Fibroblast of skin of scalp (primary cell): ENCODE results near the gene GARNL3.
A peak's percentile ranks its signal among the peaks of the same experiment; 100 is the strongest.

ENCODE experiments used
- DNase-seq: peaks from one replicate; pipeline ENCODE4 v3.0.0-alpha.2; 2013

The GARNL3 gene

DNA sequence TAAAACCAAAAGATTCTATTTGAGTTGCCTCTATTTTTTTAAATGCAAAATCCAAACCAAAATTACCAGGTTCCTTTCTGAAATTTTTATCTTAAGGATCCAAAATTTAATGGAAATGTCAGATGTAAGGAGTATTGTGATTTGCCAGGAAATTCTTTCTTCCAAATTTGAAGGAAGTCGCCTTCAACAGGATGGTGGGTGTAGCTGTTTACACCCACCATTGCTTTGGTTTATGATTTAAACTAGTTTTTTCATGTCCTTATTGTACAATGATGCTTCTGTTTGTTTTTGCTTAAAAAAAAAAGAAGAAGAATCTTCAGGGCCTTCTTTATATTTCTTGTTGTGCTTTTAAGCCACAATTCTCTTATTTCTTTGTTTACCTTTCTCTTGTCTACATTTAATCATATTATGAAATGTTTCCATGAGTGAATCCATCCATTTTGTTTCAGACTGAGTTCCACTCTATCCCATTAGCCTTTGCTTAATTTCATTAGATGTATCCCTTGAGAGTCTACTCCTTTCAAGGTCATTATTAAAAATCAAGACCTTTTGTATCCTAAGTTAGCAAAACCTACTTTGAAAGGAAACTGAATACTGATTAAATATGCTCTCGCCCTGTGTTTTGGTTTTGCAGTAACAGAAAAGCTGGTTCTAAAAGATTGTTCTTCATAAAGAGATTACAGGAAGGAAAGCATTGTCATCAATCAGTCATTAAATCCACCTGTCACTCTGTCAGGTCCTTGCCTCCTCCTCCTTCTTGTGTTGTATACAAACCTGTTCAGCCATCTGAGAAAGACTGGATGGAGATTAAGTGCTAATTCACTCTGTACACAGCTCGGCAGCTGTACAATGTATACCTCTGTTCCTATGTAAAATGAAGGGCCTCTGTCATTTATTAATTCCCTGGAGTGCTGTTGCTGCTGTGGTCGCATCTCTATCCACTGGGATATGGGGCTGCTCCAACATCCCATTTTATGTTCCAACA, 86.9 kb downstream of the GARNL3 start:
- DNase-seq = no peak

DNA sequence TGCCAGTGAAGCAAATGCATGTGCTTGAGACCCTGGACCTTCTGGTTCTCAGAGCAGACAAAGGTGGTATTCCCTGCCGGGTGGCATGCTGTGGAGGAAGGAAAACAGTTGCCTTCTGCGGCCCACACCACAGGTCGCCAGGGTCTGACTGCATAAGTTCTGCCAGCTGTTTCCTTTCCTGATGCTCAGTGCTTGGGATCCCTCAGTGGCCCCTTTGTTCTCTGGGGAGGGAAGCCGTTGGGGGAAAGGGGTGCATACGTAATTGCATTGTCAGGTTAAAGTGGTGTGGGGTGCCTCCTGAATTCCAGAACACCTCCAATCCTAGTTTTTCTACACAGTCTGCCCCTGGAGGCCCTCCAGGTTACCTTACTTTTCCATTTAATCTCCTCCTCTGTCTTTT, 89.3 kb downstream of the GARNL3 start:
- no peak for DNase-seq

DNA sequence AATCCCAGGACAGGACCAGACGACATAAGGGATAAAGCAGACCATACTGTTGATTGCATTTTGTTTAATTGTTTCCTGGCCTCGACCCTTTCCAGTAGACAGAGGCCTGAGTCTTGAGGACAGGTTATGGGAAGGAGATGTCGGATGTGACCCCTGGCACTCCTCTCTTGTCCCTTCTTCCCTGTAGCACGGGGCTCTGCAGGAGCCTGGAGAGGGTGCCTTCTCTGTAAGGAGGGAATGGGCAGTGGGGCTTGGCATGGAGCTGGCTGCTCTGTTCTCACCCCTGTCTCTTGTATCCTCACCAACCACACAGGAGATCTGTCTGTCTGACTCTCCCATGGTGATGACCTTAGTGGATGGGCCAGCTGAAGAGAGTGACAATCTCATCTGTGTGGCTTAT, 92.3 kb downstream of the GARNL3 start:
- no peak for DNase-seq

DNA sequence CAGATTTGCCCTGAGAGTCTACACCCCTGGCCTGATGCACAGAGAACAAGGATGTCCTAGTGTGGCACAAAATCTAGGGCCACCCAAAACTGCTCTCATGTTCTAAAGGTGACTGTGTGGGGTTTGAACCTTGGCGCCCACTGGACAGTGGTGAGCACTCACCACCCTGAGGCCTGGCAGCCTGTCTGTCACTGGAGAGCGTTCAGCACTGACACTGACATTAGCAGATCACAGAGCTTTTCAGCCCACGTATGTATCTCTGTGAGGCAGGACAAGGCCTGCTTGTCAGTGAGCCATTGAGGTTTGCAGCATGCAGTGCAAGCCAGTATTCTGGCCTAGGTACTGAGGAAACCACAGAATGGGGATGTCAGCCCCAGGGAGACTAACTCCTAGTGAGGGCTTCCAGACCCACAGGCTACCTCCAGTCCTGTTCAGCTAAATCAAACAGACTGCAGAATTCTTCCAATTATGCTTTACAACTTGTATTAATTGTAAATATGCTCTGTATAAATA, 93.5 kb downstream of the GARNL3 start:
- DNase-seq = no peak

DNA sequence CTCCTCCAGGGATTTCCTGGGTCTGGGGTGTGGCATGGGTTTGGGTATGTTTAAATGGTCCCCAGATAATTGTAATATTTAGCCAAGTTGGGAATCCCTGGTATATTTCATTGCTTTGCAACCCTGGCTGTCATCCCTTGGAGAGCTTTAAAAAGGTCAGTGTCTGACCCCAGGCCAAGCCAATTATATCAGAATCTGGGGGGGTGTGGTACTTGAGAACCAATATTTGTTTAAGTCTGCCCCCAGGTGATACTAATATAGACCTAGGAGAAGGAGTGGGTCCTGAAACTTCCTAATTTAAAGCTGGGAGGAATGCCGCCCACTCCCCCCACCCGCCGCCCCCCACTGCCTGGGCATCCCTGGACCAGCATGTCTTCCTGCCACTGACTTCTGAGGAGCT, 94.2 kb downstream of the GARNL3 start:
- DNase-seq = no peak

DNA sequence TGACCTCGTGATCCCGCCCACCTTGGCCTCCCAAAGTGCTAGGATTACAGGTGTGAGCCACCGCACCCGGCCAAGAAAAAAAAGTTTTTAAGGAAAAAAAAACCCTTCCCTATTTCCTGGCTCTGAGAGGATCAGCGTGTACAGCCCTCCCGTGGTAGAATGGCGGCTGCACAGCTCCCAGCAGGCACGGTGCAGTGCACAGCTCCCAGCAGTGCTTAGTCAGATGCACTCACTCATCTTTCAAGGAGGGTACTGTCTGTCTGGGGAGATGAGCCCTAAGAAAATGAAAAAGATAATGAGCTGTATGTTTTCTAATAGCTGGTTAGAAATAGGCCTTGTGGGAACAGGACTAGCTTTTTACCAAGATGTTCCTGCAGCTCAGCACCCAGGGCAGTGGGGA, 95.7 kb downstream of the GARNL3 start:
- no peak for DNase-seq

DNA sequence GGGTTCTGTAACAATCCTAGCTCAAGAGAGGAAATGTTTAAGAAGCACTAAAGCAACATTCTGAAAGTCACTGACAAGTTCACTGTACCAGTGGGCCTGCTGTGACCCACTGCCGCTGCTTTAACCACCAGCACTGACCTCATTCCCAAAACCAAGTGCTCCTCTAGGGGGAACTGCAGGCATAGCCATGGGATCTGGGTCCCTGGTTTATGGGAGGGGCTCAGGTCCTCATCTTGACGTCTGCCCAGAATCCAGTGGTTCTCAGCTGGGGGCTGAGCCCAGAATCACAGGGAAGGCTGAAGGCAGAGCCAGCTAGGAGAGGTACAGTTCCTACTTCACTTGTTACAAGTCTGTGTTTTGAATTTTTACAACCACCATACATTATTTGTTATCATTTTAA, 96.3 kb downstream of the GARNL3 start:
- peak; percentile 43 for DNase-seq

DNA sequence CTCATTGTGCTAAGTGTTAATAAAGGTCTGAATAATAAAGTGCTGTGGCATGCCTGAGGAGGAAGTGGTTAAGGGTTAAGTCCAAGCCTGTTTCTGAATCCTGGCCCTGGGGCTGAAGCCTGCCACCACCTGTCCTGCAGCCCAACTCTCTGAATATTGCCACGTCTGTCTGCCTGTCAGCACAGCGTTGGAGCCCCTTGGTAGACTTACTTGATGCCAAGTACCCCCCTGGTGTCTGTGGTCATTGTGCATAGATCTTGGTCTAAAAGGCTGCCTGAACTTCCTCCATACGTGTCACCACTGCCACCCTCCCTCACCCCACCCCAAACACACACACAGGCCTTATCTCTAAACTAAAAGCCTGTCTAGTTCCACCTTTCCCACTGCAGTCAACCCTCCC, 97.0 kb downstream of the GARNL3 start:
- no peak for DNase-seq

DNA sequence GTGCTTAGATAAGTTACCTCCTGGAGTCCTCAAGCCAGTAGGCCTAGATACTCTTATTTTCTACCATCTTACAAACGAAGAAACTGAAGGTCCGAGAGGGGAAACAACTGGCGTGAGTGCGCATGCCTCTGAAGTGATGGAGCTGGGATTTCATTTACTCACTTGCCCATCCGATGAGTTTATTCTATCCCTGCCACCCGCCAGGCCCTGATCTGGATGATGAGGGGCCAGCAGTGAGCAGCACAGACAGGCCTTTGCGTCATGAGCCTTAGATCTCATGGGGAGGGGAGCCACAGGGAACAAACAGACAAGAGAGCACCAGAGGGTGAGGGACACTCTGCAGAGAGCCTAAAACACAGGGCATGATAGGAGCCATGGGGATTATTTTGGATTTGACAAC, 98.3 kb downstream of the GARNL3 start:
- DNase-seq = no peak

DNA sequence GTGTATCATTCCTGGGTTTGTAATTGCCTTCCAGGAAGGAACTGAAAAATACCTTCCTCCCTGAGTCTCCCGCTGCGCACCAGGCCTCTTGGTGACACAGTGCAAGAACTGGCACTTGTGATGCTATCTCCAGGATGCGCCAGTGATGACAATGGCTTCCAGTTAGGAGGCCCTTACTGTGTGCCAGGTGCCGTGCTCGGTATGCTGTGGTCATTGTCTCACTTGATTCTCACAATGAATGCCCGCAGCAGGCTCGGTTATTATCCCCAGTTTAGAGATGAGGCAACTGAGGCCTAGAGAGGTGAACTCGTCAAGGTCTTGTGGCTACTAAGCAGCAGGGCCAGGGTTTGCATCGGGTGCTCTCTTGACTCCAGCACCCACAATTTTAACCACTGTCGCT, 100.9 kb downstream of the GARNL3 start:
- DNase-seq = no peak

DNA sequence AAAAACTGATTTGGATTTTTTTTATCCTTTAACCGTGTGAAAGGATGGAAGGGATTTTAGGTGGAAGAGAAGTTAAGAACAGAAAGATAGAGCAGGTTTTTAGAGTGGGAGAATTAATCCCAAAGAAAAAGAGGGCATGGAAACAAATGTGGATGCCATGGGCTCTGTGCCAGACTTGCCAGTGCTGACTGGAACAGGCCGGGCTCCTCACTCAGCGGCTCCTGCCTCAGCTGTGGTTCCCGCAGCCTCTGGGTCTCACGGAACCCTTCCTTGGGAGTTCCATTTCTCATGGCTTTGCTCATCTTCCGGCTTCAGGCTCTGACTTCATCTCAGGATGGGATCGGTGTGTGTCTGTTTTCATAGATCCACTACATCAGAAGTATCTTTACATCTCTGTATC, 102.0 kb downstream of the GARNL3 start:
- DNase-seq = no peak

DNA sequence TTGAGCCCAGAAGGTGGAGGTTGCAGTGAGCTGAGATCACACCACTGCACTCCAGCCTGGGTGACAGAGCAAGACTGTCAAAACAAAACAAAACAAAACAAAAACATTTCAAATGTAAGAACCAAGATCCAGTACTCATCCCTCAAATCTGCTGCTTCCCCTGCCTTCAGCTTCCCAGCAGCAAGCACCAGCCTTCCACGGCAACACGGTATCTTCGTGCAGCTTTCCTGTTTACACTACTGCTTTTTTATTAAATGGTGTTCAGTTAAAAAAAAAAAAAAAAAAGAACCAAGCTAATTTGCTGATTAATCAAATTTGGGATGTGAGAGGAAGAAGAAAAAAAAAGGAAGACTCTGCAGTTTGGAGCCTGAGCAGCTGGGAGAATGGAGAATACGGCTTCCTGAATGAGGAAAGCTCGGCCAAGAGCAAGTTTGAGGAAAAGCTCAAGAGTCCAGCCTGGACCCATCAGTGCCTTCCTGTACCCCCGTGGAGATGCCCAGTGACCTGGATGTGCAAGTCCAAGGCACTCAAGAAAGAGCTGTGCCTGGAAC, 104.4 kb downstream of the GARNL3 start:
- no peak for DNase-seq

DNA sequence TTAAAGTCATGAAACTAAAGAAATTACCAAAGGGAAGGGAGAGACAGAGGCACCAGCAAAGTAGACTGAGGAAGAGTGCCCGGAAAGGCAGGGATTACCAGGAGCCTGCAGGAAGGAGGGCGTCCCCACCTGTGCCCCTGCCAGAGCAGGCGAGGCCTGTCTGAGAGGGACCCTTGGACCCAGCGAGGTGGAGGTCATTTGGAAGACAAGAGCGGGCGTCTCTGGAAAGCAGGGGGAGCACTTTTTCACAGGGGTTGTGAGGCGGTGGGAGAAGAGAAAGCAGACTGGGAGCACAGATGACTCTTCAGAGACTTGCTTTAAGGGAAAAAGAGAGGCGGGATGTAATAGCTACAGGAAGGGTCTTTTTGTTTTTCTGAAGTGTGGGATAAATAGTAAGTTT, 104.9 kb downstream of the GARNL3 start:
- no peak for DNase-seq

DNA sequence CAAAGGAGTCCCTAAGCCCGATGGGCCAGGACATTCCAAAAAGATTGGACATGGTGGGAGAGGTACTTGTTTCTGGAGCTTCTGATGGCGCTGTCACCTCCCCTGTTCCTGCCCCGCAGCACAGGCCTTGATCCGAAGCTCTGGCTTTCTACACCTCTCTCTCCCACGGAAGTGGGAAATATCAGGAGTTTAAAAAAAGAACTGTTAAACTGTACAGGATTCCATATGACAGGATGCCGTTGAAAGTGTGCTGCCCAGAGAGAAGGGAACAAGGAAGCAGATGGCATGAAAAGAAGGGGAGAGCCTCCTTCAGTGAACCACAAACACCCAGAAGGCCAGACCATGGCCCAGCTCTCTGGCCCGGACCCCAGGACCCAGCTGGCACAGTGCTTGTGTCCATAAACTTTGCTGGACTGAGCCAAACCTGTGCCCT, 105.6 kb downstream of the GARNL3 start:
- no peak for DNase-seq

DNA sequence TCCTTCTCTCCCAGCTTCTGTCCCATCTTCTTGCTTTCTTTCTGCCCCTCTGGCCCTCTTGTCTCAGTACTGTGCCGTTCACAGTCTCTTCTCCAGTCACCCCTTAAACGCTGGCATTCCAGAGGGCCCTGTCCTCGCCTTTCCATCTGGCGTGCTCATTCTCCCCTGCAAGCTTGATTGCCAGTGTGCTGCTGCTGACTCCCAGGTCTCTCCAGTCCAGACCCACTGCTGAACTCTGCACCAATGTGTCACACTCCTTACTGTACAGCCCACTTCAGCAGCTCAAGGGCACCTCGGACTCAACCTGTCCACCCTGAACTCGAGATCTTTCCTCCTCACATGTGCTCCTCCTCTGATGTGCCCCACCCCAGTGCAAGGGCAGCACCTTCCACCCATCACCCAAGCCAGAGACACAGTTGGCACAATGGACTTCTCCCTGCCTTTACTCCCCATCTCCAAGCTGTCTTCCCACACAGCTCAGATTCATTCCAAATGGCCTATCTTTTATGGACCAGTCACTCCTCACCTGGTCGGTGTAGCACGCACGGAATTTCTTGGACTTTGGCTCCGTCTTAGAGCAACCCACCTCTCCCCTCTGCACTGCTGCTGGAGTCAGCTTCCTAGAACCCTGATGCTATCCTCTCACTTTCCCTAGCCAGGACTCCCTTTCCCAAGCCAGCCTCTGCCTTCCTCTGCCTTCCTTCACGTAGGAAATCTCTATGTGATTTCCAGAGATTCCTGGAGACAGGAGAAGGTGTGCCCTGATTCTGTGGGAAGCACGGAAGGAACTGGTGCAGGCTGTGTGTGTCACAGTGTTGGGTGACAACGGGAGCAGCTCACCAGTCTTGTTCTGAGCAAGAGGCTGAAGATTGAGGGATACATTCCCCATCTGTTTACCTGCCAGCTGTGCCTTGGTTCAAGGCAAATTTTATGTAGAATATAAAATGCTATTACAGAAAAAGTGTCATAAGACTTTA, 106.4 kb downstream of the GARNL3 start:
- no peak for DNase-seq

DNA sequence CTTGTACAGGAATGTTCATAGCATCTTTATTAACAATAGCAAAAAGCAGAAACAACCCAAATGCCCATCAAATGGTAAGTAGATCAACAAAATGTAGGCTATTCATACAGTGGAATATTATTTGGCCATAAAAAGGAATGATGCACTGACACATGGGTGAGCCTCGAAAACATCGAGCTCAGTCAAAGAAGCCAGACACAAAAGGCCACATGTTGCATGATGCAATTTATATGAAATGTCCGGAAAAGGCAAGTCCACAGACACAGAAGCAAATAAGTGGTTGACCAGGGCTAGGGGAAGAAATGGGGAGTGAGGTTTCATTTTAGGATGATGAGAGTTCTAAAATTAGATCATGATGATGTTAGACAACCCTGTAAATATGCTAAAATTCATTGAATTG, 115.9 kb downstream of the GARNL3 start:
- peak; percentile 40 for DNase-seq

DNA sequence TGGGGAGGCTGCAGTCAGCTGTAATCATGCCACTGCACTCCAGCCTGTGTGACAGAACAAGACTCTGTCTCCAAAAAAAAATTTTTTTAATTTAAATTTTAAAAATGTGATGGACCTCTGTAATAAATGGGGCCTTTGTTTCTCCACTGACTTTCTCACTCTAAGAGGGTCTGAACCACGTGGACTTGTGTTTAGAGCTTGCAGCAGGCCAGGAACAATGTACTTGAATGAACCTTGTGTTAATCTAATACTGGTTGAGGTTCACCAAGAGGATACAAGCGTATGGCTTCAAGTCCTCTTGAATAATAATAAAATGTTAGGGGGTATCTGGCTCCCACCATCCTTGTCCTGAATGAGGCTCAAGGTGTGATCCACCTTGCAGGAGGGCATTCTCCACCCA, 118.0 kb downstream of the GARNL3 start:
- DNase-seq = no peak

DNA sequence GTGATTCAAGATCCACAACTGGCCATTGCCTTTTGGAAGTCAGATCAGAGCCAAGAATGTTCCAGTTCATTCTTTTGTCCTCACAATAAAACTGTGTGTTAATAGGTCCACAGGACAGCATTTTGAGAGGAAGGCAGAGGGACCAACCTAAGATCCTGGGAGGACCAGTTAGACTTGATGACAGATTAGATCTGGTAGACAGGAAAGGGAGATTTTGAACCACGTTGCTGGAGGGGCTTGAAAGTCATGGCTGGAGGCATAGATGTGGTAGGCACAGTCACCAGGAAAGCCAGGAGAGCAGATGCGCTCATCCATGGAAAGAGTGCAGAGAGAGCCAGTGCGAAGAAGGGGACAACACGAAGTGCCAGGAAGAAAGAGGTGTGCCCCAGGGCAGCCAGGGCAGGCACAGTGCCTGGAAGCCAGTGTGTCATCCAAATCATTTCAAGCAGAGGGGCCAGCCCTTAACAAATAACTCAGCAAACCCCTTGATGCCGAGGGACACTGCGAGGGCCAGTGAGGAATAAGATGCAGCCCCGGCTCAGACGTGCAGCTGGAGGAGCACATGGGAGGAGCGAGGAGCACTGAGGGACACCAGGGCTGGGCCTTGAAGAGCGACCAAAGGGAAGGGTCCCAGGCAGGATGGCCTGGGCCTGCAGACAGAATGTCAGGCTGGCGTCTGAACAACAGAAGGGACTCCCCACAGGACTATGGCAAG, 119.6 kb downstream of the GARNL3 start:
- DNase-seq = no peak

DNA sequence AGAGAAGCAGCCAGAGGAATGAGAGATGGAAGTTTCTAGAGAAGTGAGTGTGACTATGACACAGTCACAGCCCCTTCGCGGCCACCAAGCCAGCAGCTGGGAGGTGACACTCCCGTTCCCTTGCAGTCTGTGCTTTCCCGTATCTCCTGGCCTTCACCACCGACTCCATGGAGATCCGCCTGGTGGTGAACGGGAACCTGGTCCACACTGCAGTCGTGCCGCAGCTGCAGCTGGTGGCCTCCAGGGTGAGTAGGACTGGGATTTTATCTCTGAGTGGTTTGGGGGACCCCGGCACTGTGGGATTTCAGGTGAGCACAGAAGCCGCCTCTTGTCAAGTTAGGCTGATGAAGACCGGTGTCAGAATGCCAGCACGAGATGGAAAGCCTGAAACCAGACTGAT, 120.3 kb downstream of the GARNL3 start:
- DNase-seq = no peak

DNA sequence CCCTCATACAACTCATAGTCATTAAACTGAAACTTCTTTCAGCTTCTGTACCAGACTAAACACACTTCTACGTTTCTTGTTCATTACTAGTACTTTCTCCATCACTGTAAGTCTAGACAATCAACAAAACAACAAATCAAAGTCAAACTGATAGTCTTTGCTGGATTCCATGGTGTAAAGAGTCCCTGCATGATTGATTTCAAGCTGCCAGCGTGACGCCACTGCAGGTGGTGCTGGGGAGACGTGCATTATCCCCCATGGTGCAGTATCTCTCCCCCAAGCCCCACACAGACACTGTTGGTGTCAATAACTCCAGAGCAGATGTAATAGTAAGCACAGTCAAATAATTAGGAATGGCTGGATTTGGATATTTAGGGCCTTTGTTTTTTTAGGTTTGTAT, 121.7 kb downstream of the GARNL3 start:
- DNase-seq = no peak

DNA sequence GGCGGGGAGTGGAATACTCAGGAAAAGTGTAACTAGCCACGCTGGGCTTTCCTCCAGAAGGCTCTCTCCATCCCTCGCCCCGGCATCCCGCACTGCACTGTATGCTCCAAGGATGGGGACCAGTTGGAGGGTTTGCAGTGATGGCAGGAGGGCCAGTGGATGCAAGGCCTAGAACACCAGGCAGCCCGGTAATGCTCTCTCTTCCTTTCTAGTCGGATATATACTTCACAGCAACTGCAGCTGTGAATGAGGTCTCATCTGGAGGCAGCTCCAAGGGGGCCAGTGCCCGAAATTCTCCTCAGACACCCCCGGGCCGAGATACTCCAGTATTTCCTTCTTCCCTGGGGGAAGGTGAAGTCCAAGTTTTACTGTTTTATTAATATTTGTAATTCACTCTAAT, 122.4 kb downstream of the GARNL3 start:
- DNase-seq = no peak
